Neutrophil (primary cell): ENCODE measurements around the gene SKIL.
A peak's percentile ranks its signal among the peaks of the same experiment; 100 is the strongest.

Experiments
- H3K27ac ChIP-seq: fragments of 200-600 bp; sonication (generic); 2 replicates; pipeline ENCODE4 v1.5.1; 2016; ENCODE audit warnings: mild to moderate bottlenecking, moderate library complexity
- H3K27me3 ChIP-seq: fragments of 200-600 bp; sonication (generic); 2 replicates; pipeline ENCODE4 v1.6.0; 2016; ENCODE audit warnings: mild to moderate bottlenecking
- H3K36me3 ChIP-seq: fragments of 200-600 bp; sonication (generic); 2 replicates; pipeline ENCODE4 v1.5.1; 2017
- H3K4me1 ChIP-seq, 2 experiments: fragments of 200-600 bp in 1 of 2; sonication (generic) in 1 of 2; 1 replicate in 1 of 2; 2 replicates in 1 of 2; pipeline versions ENCODE4 v1.5.1 to v1.6.1; 2013 to 2016; ENCODE audit warnings: low read depth in 1 of 2, low read length in 1 of 2, mild to moderate bottlenecking in 1 of 2, moderate library complexity in 1 of 2; ENCODE audit not compliant: control insufficient read depth in 1 of 2, insufficient read depth in 1 of 2
- H3K4me3 ChIP-seq, 2 experiments: fragments of 200-600 bp in 1 of 2; sonication (generic) in 1 of 2; 1 replicate in 1 of 2; 2 replicates in 1 of 2; pipeline ENCODE4 v1.5.1; 2013 to 2016; ENCODE audit warnings: low read depth in 1 of 2, low read length in 1 of 2, mild to moderate bottlenecking in 1 of 2, moderate library complexity in 1 of 2
- H3K9me3 ChIP-seq: fragments of 200-600 bp; sonication (generic); 2 replicates; pipeline ENCODE4 v1.5.1; 2016
- CTCF ChIP-seq: fragments of 200-600 bp; sonication (generic); IDR thresholded peaks from 2 replicates; pipeline ENCODE4 v1.5.1; 2016; ENCODE audit warnings: antibody characterized with exemption

Gene SKIL

GRCh38 chr3:170360466-170360865, 3.0 kb downstream of the SKIL start:
- Histone ChIP-seq H3K4me3 (no peak overlapping the region), H3K27me3 (no peaks in the 10 kb centered on the region), H3K4me1 (peaks cover 38 to 44% of the 10 kb centered on the region in 2 experiments), H3K36me3 (no peaks in the 10 kb centered on the region), H3K9me3 (no peaks in the 10 kb centered on the region), H3K27ac (peak overlapping the region; percentile 51)
- no peak for TF ChIP-seq CTCF

- no peak for TF ChIP-seq CTCF
- Histone ChIP-seq H3K27me3 (no peaks in the 10 kb centered on the region), H3K9me3 (no peaks in the 10 kb centered on the region), H3K4me3 (peak overlapping the region in 1 of 2 experiments; percentile 17), H3K27ac (peak overlapping the region; percentile 51), H3K4me1 (peaks cover 37 to 40% of the 10 kb centered on the region in 2 experiments), H3K36me3 (no peaks in the 10 kb centered on the region)
Observed at GRCh38 chr3:170360916-170361315, 3.4 kb downstream of the SKIL start.

- Histone ChIP-seq H3K27me3 (no peaks in the 10 kb centered on the region), H3K4me3 (peak overlapping the region in 1 of 2 experiments; percentile 17), H3K27ac (peak overlapping the region; percentile 51), H3K4me1 (peaks cover 30 to 34% of the 10 kb centered on the region in 2 experiments), H3K9me3 (no peaks in the 10 kb centered on the region), H3K36me3 (no peaks in the 10 kb centered on the region)
- TF ChIP-seq CTCF: no peak
Observed at GRCh38 chr3:170361711-170362110, 4.2 kb downstream of the SKIL start.

GRCh38 chr3:170363471-170363994, 6.0 kb downstream of the SKIL start:
- H3K4me3 ChIP-seq: no peak overlapping the region
- H3K27ac ChIP-seq: no peak overlapping the region
- no peak for TF ChIP-seq CTCF
- H3K9me3 ChIP-seq: no peaks in the 10 kb centered on the region
- H3K4me1 ChIP-seq: peaks cover 23 to 31% of the 10 kb centered on the region in 2 experiments
- peaks cover 7% of the 10 kb centered on the region for H3K36me3 ChIP-seq
- no peaks in the 10 kb centered on the region for H3K27me3 ChIP-seq

GRCh38 chr3:170364965-170365364, 7.5 kb downstream of the SKIL start:
- no peaks in the 10 kb centered on the region for H3K9me3 ChIP-seq
- H3K4me3 ChIP-seq: no peak overlapping the region
- peaks cover 11% of the 10 kb centered on the region for H3K36me3 ChIP-seq
- H3K27ac ChIP-seq: no peak overlapping the region
- no peaks in the 10 kb centered on the region for H3K27me3 ChIP-seq
- peaks cover 17 to 19% of the 10 kb centered on the region in 2 experiments for H3K4me1 ChIP-seq
- TF ChIP-seq CTCF: no peak
